Loucy (cell line): Measurements from ENCODE around the gene NKX1-2.

Experiments used
- H2AFZ ChIP-seq: fragments of 200-600 bp; sonication (generic); 2 replicates; pipeline ENCODE4 v1.6.0; 2016; ENCODE audit warnings: antibody characterized with exemption, mild to moderate bottlenecking, low read length, moderate library complexity
- H3F3A ChIP-seq: fragments of 200-600 bp; 2 replicates; pipeline ENCODE4 v1.6.0; 2016; ENCODE audit warnings: antibody characterized with exemption, low read depth, mild to moderate bottlenecking
- H3K27me3 ChIP-seq: fragments of 200-600 bp; sonication (generic); 2 replicates; pipeline ENCODE4 v1.6.1; 2014; ENCODE audit warnings: low read length, mild to moderate bottlenecking; ENCODE audit not compliant: insufficient read depth, poor library complexity, severe bottlenecking
- H3K36me3 ChIP-seq: fragments of 200-600 bp; sonication (generic); 2 replicates; pipeline ENCODE4 v1.6.1; 2016; ENCODE audit warnings: low read length; ENCODE audit not compliant: insufficient read depth
- H3K4me1 ChIP-seq: fragments of 200-600 bp; sonication (generic); 2 replicates; pipeline ENCODE4 v1.5.1; 2014; ENCODE audit warnings: low read length, mild to moderate bottlenecking; ENCODE audit not compliant: insufficient read depth, poor library complexity, severe bottlenecking
- H3K4me2 ChIP-seq: fragments of 200-600 bp; sonication (generic); 2 replicates; pipeline ENCODE4 v1.6.0; 2014; ENCODE audit warnings: antibody characterized with exemption, low read length, low read depth, mild to moderate bottlenecking; ENCODE audit not compliant: poor library complexity, severe bottlenecking
- H3K4me3 ChIP-seq: fragments of 200-600 bp; sonication (generic); 2 replicates; pipeline ENCODE4 v1.5.1; 2014; ENCODE audit warnings: low read length, mild to moderate bottlenecking, mixed read lengths; ENCODE audit not compliant: poor library complexity, severe bottlenecking
- H3K79me2 ChIP-seq: fragments of 200-600 bp; sonication (generic); 2 replicates; pipeline ENCODE4 v1.6.1; 2014; ENCODE audit warnings: low read length; ENCODE audit not compliant: insufficient read depth
- H3K9ac ChIP-seq: fragments of 200-600 bp; sonication (generic); 2 replicates; pipeline ENCODE4 v1.6.0; 2014; ENCODE audit warnings: mild to moderate bottlenecking, low read depth, low read length, moderate library complexity; ENCODE audit not compliant: poor library complexity, severe bottlenecking
- H3K9me2 ChIP-seq: fragments of 200-600 bp; sonication (generic); replicated peaks from 2 replicates; pipeline ENCODE4 v1.6.1; 2016; ENCODE audit warnings: low read depth, low read length, mixed read lengths
- H3K9me3 ChIP-seq: fragments of 200-600 bp; sonication (generic); 2 replicates; pipeline ENCODE4 v1.6.1; 2014; ENCODE audit warnings: mild to moderate bottlenecking, antibody characterized with exemption, low read length, low read depth; ENCODE audit not compliant: insufficient read depth
- H4K20me1 ChIP-seq: fragments of 200-600 bp; sonication (generic); 2 replicates; pipeline ENCODE4 v1.6.0; 2014; ENCODE audit warnings: antibody characterized with exemption, low read length, mild to moderate bottlenecking; ENCODE audit not compliant: insufficient read depth, poor library complexity, severe bottlenecking
- CTCF ChIP-seq: fragments of 200-600 bp; sonication (generic); conservative IDR thresholded peaks from 2 replicates; pipeline ENCODE4 v1.5.1; 2014; ENCODE audit warnings: mild to moderate bottlenecking, antibody characterized with exemption, low read length
- EZH2phosphoT487 ChIP-seq: fragments of 200-600 bp; IDR thresholded peaks from 2 replicates; pipeline ENCODE4 v1.6.1; 2018; ENCODE audit warnings: antibody characterized with exemption, mild to moderate bottlenecking, moderate library complexity, borderline replicate concordance

Gene NKX1-2

GRCh38 chr10:124408357-124408756 lies 41.5 kb downstream of the NKX1-2 start:
- Histone ChIP-seq H4K20me1 (no peaks in the 10 kb centered on the region), H3K4me3 (no peak overlapping the region), H2AFZ (no peak overlapping the region), H3K9ac (no peak overlapping the region), H3K4me1 (peaks cover 8% of the 10 kb centered on the region), H3K9me2 (no peaks in the 10 kb centered on the region), H3K4me2 (no peak overlapping the region), H3K9me3 (no peaks in the 10 kb centered on the region), H3F3A (no peaks in the 10 kb centered on the region), H3K27me3 (no peaks in the 10 kb centered on the region), H3K79me2 (peaks cover 10% of the 10 kb centered on the region; the same call in 1 of the 2 replicates), H3K36me3 (peaks cover 37% of the 10 kb centered on the region; the same call in 1 of the 2 replicates)
- TF ChIP-seq EZH2phosphoT487 (no peak), CTCF (no peak)

GRCh38 chr10:124407456-124407855 lies 42.4 kb downstream of the NKX1-2 start:
- H4K20me1 ChIP-seq: no peaks in the 10 kb centered on the region
- no peak for TF ChIP-seq CTCF
- no peak for TF ChIP-seq EZH2phosphoT487

GRCh38 chr10:124403548-124403947 lies 46.3 kb downstream of the NKX1-2 start:
- H3K4me1 ChIP-seq: peaks cover 7% of the 10 kb centered on the region
- no peaks in the 10 kb centered on the region for H3F3A ChIP-seq
- H3K4me2 ChIP-seq: peak overlapping the region; percentile 53
- H2AFZ ChIP-seq: peak overlapping the region; percentile 31; the same call in 1 of the 2 replicates
- H3K79me2 ChIP-seq: no peaks in the 10 kb centered on the region
- peaks cover 60% of the 10 kb centered on the region; the same call in 1 of the 2 replicates for H3K36me3 ChIP-seq
- H3K9me2 ChIP-seq: no peaks in the 10 kb centered on the region
- TF ChIP-seq EZH2phosphoT487 (no peak), CTCF (peak; percentile 74)
- peak overlapping the region; percentile 67 for H3K9ac ChIP-seq
- H3K4me3 ChIP-seq: no peak overlapping the region
- H4K20me1 ChIP-seq: no peaks in the 10 kb centered on the region
- H3K9me3 ChIP-seq: no peaks in the 10 kb centered on the region
- no peaks in the 10 kb centered on the region for H3K27me3 ChIP-seq

More at GRCh38 chr10:124407456-124407855, 42.4 kb downstream of the NKX1-2 start:
- no peak overlapping the region for H2AFZ ChIP-seq
- no peaks in the 10 kb centered on the region for H3K27me3 ChIP-seq
- H3K4me1 ChIP-seq: peaks cover 13% of the 10 kb centered on the region
- H3F3A ChIP-seq: no peaks in the 10 kb centered on the region
- no peak overlapping the region for H3K4me3 ChIP-seq
- H3K9ac ChIP-seq: no peak overlapping the region
- no peaks in the 10 kb centered on the region for H3K9me3 ChIP-seq
- no peaks in the 10 kb centered on the region for H3K9me2 ChIP-seq
- peaks cover 46% of the 10 kb centered on the region; the same call in 1 of the 2 replicates for H3K36me3 ChIP-seq
- H3K4me2 ChIP-seq: no peak overlapping the region
- peaks cover 3% of the 10 kb centered on the region; the same call in 1 of the 2 replicates for H3K79me2 ChIP-seq
